ES-I3 (cell line): ENCODE results near the gene MDFI.

Experiments used
- H3K36me3 ChIP-seq: 2 replicates; pipeline ENCODE4 v1.6.1; 2013; ENCODE audit warnings: mild to moderate bottlenecking, low read length, control low read depth, moderate library complexity; ENCODE audit not compliant: insufficient read depth
- H3K4me1 ChIP-seq: 2 replicates; pipeline ENCODE4 v1.6.1; 2013; ENCODE audit warnings: mild to moderate bottlenecking, control low read depth, low read length; ENCODE audit not compliant: insufficient read depth
- H3K9ac ChIP-seq: 2 replicates; pipeline ENCODE4 v1.6.1; 2013; ENCODE audit warnings: low read depth, mild to moderate bottlenecking, low read length, moderate library complexity
- H3K9me3 ChIP-seq: 2 replicates; pipeline ENCODE4 v1.6.1; 2013; ENCODE audit warnings: mild to moderate bottlenecking, low read length, moderate library complexity; ENCODE audit not compliant: control insufficient read depth, insufficient read depth

The MDFI gene

GRCh38 chr6:41692730-41693129 lies 54.5 kb downstream of the MDFI start:
- H3K36me3 ChIP-seq, result no peaks in the 10 kb centered on the region
- peaks cover 4% of the 10 kb centered on the region; the same call in 1 of the 2 replicates for H3K4me1 ChIP-seq
- H3K9me3 ChIP-seq, result no peaks in the 10 kb centered on the region
- no peak overlapping the region for H3K9ac ChIP-seq

- Histone ChIP-seq H3K9ac (no peak overlapping the region), H3K9me3 (no peaks in the 10 kb centered on the region), H3K4me1 (peaks cover 4% of the 10 kb centered on the region; the same call in 1 of the 2 replicates), H3K36me3 (no peaks in the 10 kb centered on the region)
Observed at GRCh38 chr6:41693281-41694240, 55.3 kb downstream of the MDFI start.

GRCh38 chr6:41694815-41695526 lies 56.7 kb downstream of the MDFI start:
- no peaks in the 10 kb centered on the region for H3K36me3 ChIP-seq
- H3K9ac ChIP-seq, result no peak overlapping the region
- H3K9me3 ChIP-seq, result no peaks in the 10 kb centered on the region
- peaks cover 4% of the 10 kb centered on the region; the same call in 1 of the 2 replicates for H3K4me1 ChIP-seq

- Histone ChIP-seq H3K4me1 (peaks cover 8% of the 10 kb centered on the region; the same call in 1 of the 2 replicates), H3K9ac (no peak overlapping the region), H3K36me3 (no peaks in the 10 kb centered on the region), H3K9me3 (no peaks in the 10 kb centered on the region)
Observed at GRCh38 chr6:41695825-41696224, 57.6 kb downstream of the MDFI start.

GRCh38 chr6:41696788-41697187 lies 58.5 kb downstream of the MDFI start:
- Histone ChIP-seq H3K9ac (no peak overlapping the region), H3K4me1 (peaks cover 9% of the 10 kb centered on the region; the same call in 1 of the 2 replicates), H3K36me3 (no peaks in the 10 kb centered on the region), H3K9me3 (no peaks in the 10 kb centered on the region)

GRCh38 chr6:41697861-41698781 lies 59.9 kb downstream of the MDFI start:
- Histone ChIP-seq H3K4me1 (peaks cover 9% of the 10 kb centered on the region; the same call in 1 of the 2 replicates), H3K36me3 (no peaks in the 10 kb centered on the region), H3K9me3 (no peaks in the 10 kb centered on the region), H3K9ac (no peak overlapping the region)

- Histone ChIP-seq H3K9ac (no peak overlapping the region), H3K36me3 (no peaks in the 10 kb centered on the region), H3K9me3 (no peaks in the 10 kb centered on the region), H3K4me1 (peaks cover 6% of the 10 kb centered on the region; the same call in 1 of the 2 replicates)
Observed at GRCh38 chr6:41699063-41699462, 60.8 kb downstream of the MDFI start.

GRCh38 chr6:41700463-41701347 lies 62.4 kb downstream of the MDFI start:
- Histone ChIP-seq H3K4me1 (peaks cover 6% of the 10 kb centered on the region; the same call in 1 of the 2 replicates), H3K36me3 (no peaks in the 10 kb centered on the region), H3K9ac (peak overlapping the region; percentile 11; the same call in 1 of the 2 replicates), H3K9me3 (no peaks in the 10 kb centered on the region)

GRCh38 chr6:41702089-41702745 lies 63.9 kb downstream of the MDFI start:
- no peaks in the 10 kb centered on the region for H3K9me3 ChIP-seq
- H3K36me3 ChIP-seq, result no peaks in the 10 kb centered on the region
- H3K9ac ChIP-seq, result no peak overlapping the region
- peaks cover 14% of the 10 kb centered on the region; the same call in 1 of the 2 replicates for H3K4me1 ChIP-seq

- Histone ChIP-seq H3K36me3 (no peaks in the 10 kb centered on the region), H3K9ac (no peak overlapping the region)
Observed at GRCh38 chr6:41702771-41703494, 64.7 kb downstream of the MDFI start.

More at GRCh38 chr6:41702771-41703494, 64.7 kb downstream of the MDFI start:
- Histone ChIP-seq H3K9me3 (no peaks in the 10 kb centered on the region), H3K4me1 (peaks cover 14% of the 10 kb centered on the region; the same call in 1 of the 2 replicates)
